GM23248 (cell line): ENCODE data around the gene ARL14EPL. TPM values are rescaled to one million over a fixed set of nuclear protein-coding genes. Genes with fewer than 3 reads are reported as not detected.

Source experiments
- DNase-seq: peaks from one replicate; pipeline ENCODE4 v3.0.0-alpha.2; 2015
- H2AFZ ChIP-seq: fragments of 200-600 bp; sonication (generic); 2 replicates; pipeline ENCODE4 v1.6.1; 2016; ENCODE audit warnings: antibody characterized with exemption
- H3F3A ChIP-seq: fragments of 200-600 bp; sonication (generic); 2 replicates; pipeline ENCODE4 v1.6.1; 2016; ENCODE audit warnings: mild to moderate bottlenecking, antibody characterized with exemption, mixed run types; ENCODE audit not compliant: insufficient read depth
- H3K27ac ChIP-seq: fragments of 200-600 bp; sonication (generic); 2 replicates; pipeline ENCODE4 v1.5.1; 2016; ENCODE audit warnings: mild to moderate bottlenecking
- H3K27me3 ChIP-seq: fragments of 200-600 bp; sonication (generic); replicated peaks from 2 replicates; pipeline ENCODE4 v1.6.1; 2016; ENCODE audit warnings: mild to moderate bottlenecking; ENCODE audit not compliant: insufficient read depth
- H3K36me3 ChIP-seq: fragments of 200-600 bp; sonication (generic); 2 replicates; pipeline ENCODE4 v1.6.1; 2016; ENCODE audit warnings: low read depth, mild to moderate bottlenecking
- H3K4me1 ChIP-seq: fragments of 200-600 bp; sonication (generic); 2 replicates; pipeline ENCODE4 v1.6.1; 2016; ENCODE audit warnings: mild to moderate bottlenecking; ENCODE audit not compliant: insufficient read depth
- H3K4me2 ChIP-seq: fragments of 200-600 bp; sonication (generic); one replicate; pipeline ENCODE4 v1.6.1; 2016; ENCODE audit warnings: mild to moderate bottlenecking; ENCODE audit not compliant: unreplicated experiment
- H3K4me3 ChIP-seq: fragments of 200-600 bp; sonication (generic); 2 replicates; pipeline ENCODE4 v1.5.1; 2016; ENCODE audit warnings: mild to moderate bottlenecking
- H3K79me2 ChIP-seq: fragments of 200-600 bp; sonication (generic); 2 replicates; pipeline ENCODE4 v1.6.1; 2016; ENCODE audit warnings: mild to moderate bottlenecking; ENCODE audit not compliant: insufficient read depth
- H3K9ac ChIP-seq: fragments of 200-600 bp; sonication (generic); 2 replicates; pipeline ENCODE4 v1.6.1; 2016; ENCODE audit warnings: mild to moderate bottlenecking
- H3K9me2 ChIP-seq: fragments of 200-600 bp; sonication (generic); 2 replicates; pipeline ENCODE4 v1.6.1; 2016; ENCODE audit warnings: mixed run types, mild to moderate bottlenecking, moderate library complexity; ENCODE audit not compliant: insufficient read depth
- H3K9me3 ChIP-seq: fragments of 200-600 bp; sonication (generic); one replicate; pipeline ENCODE4 v1.6.1; 2017; ENCODE audit warnings: low read depth
- H4K20me1 ChIP-seq: fragments of 200-600 bp; sonication (generic); 2 replicates; pipeline ENCODE4 v1.6.0; 2016; ENCODE audit not compliant: insufficient read depth
- EZH2 ChIP-seq: fragments of 200-600 bp; sonication (generic); IDR thresholded peaks from 2 replicates; pipeline ENCODE4 v1.6.1; 2018; ENCODE audit warnings: antibody characterized with exemption, mild to moderate bottlenecking; ENCODE audit not compliant: insufficient read depth, poor library complexity, severe bottlenecking
- EZH2phosphoT487 ChIP-seq: fragments of 200-600 bp; sonication (generic); IDR thresholded peaks from 2 replicates; pipeline ENCODE4 v1.6.1; 2018; ENCODE audit warnings: antibody characterized with exemption, moderate library complexity, mild to moderate bottlenecking, low read depth; ENCODE audit not compliant: insufficient read depth
- WGBS, 2 experiments: methylation state at CpG; one replicate each; pipeline ENCODE4 v1.1.6; 2015 to 2017; ENCODE audit warnings: low lambda C conversion rate in 2 of 2, low coverage in 1 of 2; ENCODE audit errors: missing lambda C conversion rate in 2 of 2; 5-methylcytosine and 5-hydroxymethylcytosine counted together
- in situ Hi-C: fragments of 300-500 bp; cut with MboI; formaldehyde crosslinking; loops from 2 replicates; pipeline ENCODE4 v1.15.0; 2020
- polyA plus RNA-seq: library from polyadenylated mRNA; unstranded; fragments of >200 nt; fragmentation: Nextera tagmentation; extraction: Ambion mirVana; gene quantifications from 2 replicates; pipeline ENCODE4 v1.2.1, GENCODE V29; 2016
- total RNA-seq: library from RNA; depleted of rRNA; stranded (reverse); fragments of >200 nt; shearing (Covaris generic); gene quantifications from 2 replicates; pipeline ENCODE4 v1.2.3, GENCODE V29; 2014; rRNA removed

Gene ARL14EPL
- total RNA-seq (not detected in 2 replicates), polyA plus RNA-seq (not detected in 2 replicates)

GRCh38 chr5:116032094-116032517, at the start of gene ARL14EPL:
TSS of gene ARL14EPL (plus strand) at chr5:116032472. CDS start at chr5:116051466, 18,994 bp downstream.
- peak within 1 kb of the TSS; percentile 26 for H3K9ac ChIP-seq
- no peaks in the 10 kb centered on the region for H3K27me3 ChIP-seq
- H3K4me2 ChIP-seq = peak within 1 kb of the TSS; percentile 69
- no peaks in the 10 kb centered on the region for H3K36me3 ChIP-seq
- peak within 1 kb of the TSS; percentile 20; the same call in 1 of the 2 replicates for H2AFZ ChIP-seq
- H3K4me3 ChIP-seq = peak within 1 kb of the TSS; percentile 45; the same call in 1 of the 2 replicates
- 18 to 27% methylated on average over 9 of the region's 9 CpGs for WGBS, 2 experiments
- peaks cover 15% of the 10 kb centered on the region for H3K4me1 ChIP-seq
- no peaks in the 10 kb centered on the region for H3K79me2 ChIP-seq
- TF ChIP-seq EZH2 (no peak), EZH2phosphoT487 (no peak)
- DNase-seq = peak; percentile 89
- 0 out of 2 replicates have a peak within 1 kb of the TSS, but pooled peaks have one; percentile 30 for H3K27ac ChIP-seq
- no peaks in the 10 kb centered on the region for H4K20me1 ChIP-seq
- in situ Hi-C loops = no loop called here
- H3K9me3 ChIP-seq = no peaks in the 10 kb centered on the region
- H3F3A ChIP-seq = peaks cover 8% of the 10 kb centered on the region; the same call in 1 of the 2 replicates
- no peaks in the 10 kb centered on the region for H3K9me2 ChIP-seq

GRCh38 chr5:115983519-115983918, 48.8 kb upstream of the ARL14EPL start:
- TF ChIP-seq EZH2 (no peak), EZH2phosphoT487 (no peak)
- in situ Hi-C loops = no loop called here
- 86 to 100% methylated on average over 1 of the region's 1 CpG for WGBS, 2 experiments
- Histone ChIP-seq H4K20me1 (no peaks in the 10 kb centered on the region), H3K79me2 (no peaks in the 10 kb centered on the region), H3K9me2 (no peaks in the 10 kb centered on the region), H3K9me3 (no peaks in the 10 kb centered on the region), H3K4me3 (no peak overlapping the region), H3K9ac (no peak overlapping the region), H2AFZ (no peak overlapping the region), H3K4me1 (peaks cover 31% of the 10 kb centered on the region), H3F3A (peaks cover 29% of the 10 kb centered on the region), H3K4me2 (no peak overlapping the region), H3K27ac (no peak overlapping the region), H3K36me3 (no peaks in the 10 kb centered on the region), H3K27me3 (no peaks in the 10 kb centered on the region)
- DNase-seq = no peak

GRCh38 chr5:115985802-115986757, 46.2 kb upstream of the ARL14EPL start:
- Histone ChIP-seq H3F3A (peaks cover 9% of the 10 kb centered on the region), H3K27ac (no peak overlapping the region), H3K27me3 (no peaks in the 10 kb centered on the region), H3K4me1 (peaks cover 7% of the 10 kb centered on the region; the same call in 1 of the 2 replicates), H2AFZ (no peak overlapping the region), H3K4me2 (no peak overlapping the region), H4K20me1 (no peaks in the 10 kb centered on the region), H3K79me2 (no peaks in the 10 kb centered on the region), H3K4me3 (no peak overlapping the region), H3K9me3 (no peaks in the 10 kb centered on the region), H3K9me2 (no peaks in the 10 kb centered on the region), H3K9ac (no peak overlapping the region), H3K36me3 (no peaks in the 10 kb centered on the region)
- DNase-seq = peak; percentile 49
- in situ Hi-C loops = no loop called here
- WGBS, 2 experiments = 81 to 84% methylated on average over 10 of the region's 10 CpGs
- TF ChIP-seq EZH2 (no peak), EZH2phosphoT487 (no peak)

GRCh38 chr5:115988002-115988401, 44.3 kb upstream of the ARL14EPL start:
- peaks cover 7% of the 10 kb centered on the region; the same call in 1 of the 2 replicates for H3F3A ChIP-seq
- in situ Hi-C loops = no loop called here
- H3K9ac ChIP-seq = no peak overlapping the region
- H3K27ac ChIP-seq = no peak overlapping the region
- peaks cover 7% of the 10 kb centered on the region; the same call in 1 of the 2 replicates for H3K4me1 ChIP-seq
- no peak for TF ChIP-seq EZH2phosphoT487
- no peak for TF ChIP-seq EZH2
- no peaks in the 10 kb centered on the region for H4K20me1 ChIP-seq
- WGBS, 2 experiments = 86 to 92% methylated on average over 2 of the region's 2 CpGs
- no peak overlapping the region for H3K4me2 ChIP-seq
- H3K4me3 ChIP-seq = no peak overlapping the region
- no peak for DNase-seq
- no peaks in the 10 kb centered on the region for H3K9me2 ChIP-seq
- H2AFZ ChIP-seq = no peak overlapping the region
- H3K9me3 ChIP-seq = no peaks in the 10 kb centered on the region
- no peaks in the 10 kb centered on the region for H3K79me2 ChIP-seq
- no peaks in the 10 kb centered on the region for H3K36me3 ChIP-seq
- H3K27me3 ChIP-seq = no peaks in the 10 kb centered on the region
